Measurements from ENCODE around the gene GSTA4.
A peak's percentile ranks its signal among the peaks of the same experiment; 100 is the strongest.

Gene GSTA4, protein sequence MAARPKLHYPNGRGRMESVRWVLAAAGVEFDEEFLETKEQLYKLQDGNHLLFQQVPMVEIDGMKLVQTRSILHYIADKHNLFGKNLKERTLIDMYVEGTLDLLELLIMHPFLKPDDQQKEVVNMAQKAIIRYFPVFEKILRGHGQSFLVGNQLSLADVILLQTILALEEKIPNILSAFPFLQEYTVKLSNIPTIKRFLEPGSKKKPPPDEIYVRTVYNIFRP

DNA sequence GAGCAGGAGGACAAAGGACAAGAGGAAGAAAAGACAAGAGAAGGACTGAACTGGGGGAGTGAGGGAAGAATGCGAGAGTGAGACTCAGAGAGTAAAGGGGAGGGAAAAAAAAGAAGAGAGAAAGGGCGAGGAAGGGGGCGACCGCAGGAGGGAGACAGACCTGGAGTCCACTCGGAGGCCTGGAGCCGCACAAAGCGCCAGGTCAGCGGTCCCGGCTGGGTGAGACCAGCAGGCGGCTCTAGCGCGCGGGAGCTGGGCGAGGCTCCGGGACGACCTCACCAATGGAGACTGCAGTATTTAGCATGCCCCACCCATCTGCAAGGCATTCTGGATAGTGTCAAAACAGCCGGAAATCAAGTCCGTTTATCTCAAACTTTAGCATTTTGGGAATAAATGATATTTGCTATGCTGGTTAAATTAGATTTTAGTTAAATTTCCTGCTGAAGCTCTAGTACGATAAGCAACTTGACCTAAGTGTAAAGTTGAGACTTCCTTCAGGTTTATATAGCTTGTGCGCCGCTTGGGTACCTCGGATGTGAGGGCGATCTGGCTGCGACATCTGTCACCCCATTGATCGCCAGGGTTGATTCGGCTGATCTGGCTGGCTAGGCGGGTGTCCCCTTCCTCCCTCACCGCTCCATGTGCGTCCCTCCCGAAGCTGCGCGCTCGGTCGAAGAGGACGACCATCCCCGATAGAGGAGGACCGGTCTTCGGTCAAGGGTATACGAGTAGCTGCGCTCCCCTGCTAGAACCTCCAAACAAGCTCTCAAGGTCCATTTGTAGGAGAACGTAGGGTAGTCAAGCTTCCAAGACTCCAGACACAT lies at the start of gene GSTA4:
Gene GSTA4 (minus strand): TSS at position 196 of the 824 bp plus-strand sequence. CDS start 1,041 bp downstream, outside the sequence.
- DNase-seq: peak; percentile 97

DNA sequence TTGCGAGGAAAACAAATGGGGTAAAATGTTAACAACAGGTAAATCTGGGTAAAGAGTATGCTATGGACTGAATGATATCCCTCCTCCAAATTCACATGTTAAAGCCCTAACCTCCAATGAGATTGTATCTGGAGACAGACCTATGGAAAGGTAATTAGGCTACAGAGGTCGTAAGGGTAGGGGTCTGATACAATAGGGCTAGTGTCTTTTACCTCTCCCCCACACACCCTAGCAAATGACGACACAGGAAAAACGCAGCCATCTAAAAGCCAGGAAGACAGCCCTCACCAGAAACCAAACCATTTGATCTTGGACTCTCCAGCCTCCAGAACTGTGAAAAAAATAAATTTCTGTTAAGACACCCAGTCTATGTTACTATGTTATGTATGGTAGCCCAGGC lies 49.5 kb upstream of the GSTA4 start:
- no peak for DNase-seq

DNA sequence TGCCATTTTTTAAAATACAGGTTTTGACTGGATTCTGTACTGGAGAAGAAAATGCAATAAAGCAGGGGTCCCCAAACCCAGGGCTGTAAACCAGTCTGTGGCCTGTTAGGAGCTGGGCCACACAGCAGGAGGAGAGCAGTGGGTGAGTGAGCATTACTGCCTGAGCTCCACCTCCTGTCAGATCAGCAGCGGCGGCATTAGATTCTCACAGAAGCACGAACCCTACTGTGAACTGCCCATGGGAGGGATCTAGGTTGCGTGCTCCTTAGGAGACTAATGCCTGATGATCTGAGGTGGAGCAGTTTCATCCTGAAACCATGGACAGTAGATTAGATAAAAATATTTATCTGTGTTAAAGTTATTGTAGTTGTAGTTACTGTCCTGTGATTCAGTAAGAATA lies 49.0 kb upstream of the GSTA4 start:
- DNase-seq: no peak

DNA sequence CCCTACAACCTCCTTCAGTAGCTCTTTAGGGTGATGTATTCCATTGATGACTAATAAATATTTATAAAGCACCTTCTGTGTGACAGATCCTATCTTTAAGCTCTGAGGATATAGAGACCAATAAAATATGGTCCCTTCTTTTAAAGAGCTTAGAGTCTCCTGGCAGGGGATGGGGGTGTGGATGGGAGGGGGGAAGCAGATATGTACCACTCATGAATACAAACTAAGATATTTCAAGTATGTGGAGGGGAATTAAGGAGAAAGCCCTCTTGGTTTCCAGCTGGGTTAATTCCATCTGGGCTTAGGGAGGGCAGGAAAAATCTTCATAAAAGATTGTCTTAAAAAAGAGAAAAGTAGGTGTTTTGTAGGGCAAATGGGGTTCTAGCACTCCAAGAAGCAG lies 48.5 kb upstream of the GSTA4 start:
- DNase-seq: no peak

DNA sequence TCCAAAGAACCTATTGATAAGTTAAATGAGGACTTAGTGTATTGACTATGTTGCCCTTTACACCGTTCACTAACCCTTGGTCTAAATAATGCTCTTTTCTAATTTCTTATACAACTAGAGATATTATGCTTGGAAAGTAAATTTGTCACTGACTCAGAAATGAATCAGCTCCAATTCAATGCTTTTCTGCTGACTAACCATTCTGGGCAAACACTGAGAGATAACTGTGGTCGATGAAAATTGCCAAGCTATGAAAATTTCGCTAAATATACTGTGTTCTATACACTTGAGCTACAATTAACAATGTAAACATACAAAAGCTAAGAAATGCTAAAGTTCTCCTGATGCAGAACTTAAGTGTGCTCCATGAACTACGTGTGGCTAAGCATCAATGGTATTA lies 47.0 kb upstream of the GSTA4 start:
- no peak for DNase-seq

DNA sequence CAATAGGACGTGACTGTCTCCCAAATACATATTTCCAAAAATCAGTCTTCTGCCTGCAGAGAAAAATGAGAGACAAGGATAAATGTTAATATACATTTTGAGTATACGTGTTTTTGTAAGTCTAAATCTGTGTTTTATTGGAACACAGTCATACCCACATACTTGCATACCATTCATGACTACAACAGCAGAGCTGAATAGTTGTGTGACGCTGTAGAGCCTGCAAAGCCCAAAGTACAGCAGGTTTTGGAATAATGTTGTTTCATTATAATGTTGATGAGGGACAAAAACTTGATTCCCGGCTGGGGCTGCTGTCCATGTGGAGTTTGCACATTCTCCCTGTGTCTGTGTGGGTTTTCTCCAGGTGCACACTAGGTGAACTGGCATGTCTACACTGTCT lies 46.3 kb upstream of the GSTA4 start:
- no peak for DNase-seq

DNA sequence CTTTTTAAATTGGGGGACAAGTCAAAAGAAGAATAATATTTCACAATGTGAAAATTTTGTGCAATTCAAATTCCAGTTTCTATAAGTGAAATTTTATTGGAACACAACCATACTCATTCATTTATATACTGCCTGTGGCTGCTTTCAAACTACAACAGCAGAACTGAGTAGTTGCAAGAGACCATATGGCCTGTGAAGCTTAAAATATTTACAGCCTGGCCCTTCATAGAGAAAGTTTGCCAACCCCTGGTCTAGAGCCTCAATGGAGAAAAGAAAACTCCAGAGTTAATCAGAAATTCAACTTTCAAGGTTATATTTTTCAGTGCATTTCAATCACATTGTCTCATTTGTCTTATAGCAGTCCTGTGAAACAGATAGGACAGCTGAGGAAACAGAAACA lies 43.5 kb upstream of the GSTA4 start:
- no peak for DNase-seq

DNA sequence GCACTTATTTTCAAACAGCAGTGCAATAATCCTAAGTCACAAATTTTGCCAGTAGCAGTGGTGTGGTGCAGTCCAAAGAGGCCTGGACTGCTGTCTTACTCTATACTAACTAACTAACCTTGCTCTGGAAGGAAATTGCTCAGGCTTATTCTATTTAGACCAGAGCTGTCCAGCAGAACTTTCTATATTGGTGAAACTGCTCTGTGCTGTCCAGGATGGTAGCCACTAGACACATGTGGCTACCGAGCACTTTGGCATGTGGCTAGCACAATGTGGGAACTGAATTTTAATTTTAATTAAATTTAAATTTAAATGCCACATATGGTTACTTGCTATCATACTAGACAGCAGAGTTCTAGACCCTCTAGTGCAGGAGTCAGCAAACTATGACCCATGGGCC lies 43.1 kb upstream of the GSTA4 start:
- DNase-seq: no peak

DNA sequence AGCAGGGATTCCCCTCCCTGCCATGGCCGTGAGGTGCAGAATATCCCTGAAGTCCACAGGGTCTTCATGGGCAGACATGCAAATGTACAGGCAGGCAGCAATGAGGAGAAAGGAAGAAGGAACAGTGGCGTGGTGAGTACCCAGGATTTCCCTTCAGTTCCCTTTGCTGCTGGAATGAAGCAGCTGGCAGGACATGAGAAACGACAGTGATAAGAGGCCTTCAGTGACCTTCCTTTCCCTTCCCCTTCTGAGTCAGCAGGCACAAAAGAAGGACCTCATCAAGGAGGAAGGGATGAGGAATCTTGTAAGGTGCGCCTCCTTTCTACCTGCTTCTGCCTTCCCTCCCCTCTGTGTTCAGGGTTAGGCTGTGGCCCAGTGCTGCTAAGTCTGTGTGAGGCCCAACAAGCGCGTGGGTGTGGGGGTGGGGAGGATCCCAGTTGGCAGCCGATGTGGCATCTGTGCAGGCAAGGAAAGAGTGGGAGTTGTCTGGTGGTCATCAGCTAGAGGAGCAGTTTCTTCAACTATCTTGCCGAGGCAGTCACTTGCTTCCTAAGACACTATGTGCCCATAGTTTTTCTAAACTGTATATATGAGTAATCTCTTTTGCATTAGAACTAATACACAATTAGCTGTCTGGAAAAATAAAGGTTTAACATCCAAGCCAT lies 40.6 kb upstream of the GSTA4 start:
- no peak for DNase-seq

DNA sequence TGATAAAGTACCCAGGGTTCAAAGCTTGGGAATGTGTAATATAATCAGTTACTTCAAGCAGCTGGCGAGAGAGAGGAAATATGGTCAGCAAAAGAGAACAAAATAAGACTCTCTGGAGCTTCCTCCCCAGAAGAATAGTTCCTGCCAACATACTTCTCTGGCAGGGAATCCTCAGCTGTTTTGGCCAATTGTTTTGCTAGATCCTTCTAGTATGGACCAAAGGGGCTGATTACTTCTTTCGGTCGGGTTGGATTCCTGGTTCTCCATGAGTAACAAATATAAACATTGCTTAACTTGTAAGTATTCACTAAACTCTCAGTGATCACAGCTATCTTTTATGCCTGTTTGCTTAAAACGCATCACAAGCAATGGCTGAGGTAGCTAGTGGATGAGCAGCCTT lies 38.7 kb upstream of the GSTA4 start:
- no peak for DNase-seq

DNA sequence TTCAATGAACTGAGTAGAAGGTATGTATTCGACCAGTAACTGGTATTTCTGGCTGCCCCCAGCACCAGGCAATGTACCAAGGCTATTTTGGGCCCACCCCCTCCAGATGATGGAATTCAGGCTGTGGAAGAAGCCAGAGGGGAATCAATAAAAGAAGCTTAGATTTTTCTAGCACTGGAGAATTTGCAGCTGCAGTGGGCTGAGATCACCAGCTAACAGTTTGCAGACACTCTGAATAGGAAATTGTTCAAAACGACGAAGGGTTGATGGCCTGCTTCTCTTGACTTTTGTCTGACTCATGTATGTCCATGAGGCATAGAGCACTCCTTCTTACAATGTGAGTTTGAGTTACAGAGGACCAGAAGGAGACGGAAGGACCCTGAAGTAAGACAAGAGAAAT lies 37.8 kb upstream of the GSTA4 start:
- DNase-seq: no peak

DNA sequence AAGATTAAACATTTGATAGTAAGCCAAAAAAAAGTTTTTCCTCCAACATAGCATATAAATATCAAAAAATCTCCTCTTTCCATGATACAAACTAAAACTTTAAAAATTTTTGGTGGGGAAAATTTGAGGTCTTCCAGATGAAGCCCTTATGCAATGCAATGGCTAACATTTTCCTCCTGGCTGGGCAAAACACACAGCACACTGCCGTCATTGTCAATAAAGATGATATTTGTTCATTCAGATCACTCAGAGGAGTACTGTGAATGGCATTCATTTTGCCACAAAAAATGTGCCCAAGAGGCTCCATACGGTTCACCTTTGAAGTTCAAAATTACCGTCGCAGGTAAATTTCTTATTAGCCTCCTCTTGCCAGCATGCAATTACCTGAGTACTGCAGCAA lies 36.2 kb upstream of the GSTA4 start:
- DNase-seq: no peak

DNA sequence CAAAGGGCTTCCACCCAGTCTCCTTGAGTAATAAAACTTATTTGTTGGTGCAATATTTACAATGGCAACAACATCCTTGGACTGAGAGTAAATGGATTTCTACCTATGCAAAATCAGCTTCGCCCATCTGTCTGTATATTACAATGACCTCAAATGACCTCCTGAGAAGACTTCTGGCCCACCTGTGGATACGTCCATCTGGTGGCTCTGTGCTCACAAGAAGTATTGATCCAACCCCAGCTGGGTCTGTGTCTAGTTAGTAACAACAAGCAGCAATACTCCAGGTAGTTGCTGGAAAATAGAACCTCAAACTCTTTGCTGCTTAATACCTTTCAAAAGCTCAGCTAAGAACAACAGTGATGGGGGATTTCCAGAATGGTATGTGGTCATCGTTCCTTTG lies 34.7 kb upstream of the GSTA4 start:
- DNase-seq: no peak

DNA sequence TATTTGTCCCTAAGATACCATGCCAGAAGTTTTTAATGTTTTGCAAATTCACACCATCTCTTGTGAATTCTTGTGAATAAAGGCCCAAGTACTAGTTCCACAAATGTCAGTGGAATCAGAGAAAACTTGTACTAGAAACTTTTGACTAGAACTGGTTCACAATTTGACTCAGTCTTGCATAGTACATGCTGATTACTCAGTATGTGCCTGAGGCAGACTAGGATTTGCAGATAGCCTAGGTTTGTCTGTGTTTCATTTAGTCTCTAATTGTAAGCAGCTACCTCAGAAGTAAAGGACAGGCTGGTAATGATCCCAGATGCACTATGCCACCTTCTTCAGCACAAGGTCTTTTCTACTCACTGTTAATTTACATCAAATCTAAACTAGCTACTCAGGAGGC lies 34.2 kb upstream of the GSTA4 start:
- DNase-seq: no peak

DNA sequence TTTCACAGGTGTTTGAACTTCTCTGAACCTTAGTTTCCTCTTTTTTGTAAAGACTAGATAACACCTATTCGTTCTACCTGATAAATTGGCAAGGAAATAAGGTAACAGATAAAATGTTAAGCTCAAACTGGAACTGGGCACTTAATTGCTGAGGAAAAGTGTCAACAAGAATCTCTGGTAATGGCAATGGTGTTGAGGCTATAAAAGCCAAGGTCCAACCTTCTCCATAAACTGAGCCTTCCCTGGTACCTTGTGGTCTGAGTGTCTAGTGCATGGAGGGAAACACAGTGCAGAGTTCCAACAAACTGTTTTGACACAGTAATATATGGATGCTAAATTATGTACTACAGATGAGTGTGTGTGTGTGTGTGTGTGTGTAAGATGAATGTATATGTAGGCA lies 33.4 kb upstream of the GSTA4 start:
- DNase-seq: no peak

DNA sequence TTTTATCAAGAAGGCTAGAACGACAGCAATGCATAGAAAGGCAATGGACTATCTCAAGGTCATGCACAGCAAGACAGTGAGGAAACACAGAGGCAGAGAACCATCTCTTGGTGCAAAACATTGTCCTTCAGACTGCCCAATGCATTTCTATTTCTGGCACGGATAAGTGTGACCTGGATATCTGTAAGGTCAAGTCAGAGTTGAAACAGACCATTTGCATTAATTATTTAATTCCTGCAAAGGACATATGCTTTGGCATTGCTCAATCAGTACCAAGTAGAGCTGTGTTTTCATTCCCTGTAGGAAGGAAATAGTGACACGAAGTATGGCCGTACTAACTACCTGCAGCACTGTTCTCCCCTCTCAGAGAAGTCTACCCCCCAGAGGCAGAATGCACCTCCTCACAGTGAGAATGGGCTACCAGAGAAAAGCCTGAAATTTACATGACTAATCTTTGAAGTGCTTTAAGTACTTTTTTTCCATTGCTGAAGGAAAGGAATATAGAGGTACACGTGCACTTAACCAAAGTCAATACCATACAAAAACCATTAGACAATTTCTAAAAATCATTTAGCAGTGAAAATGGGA lies 32.1 kb upstream of the GSTA4 start:
- DNase-seq: no peak

DNA sequence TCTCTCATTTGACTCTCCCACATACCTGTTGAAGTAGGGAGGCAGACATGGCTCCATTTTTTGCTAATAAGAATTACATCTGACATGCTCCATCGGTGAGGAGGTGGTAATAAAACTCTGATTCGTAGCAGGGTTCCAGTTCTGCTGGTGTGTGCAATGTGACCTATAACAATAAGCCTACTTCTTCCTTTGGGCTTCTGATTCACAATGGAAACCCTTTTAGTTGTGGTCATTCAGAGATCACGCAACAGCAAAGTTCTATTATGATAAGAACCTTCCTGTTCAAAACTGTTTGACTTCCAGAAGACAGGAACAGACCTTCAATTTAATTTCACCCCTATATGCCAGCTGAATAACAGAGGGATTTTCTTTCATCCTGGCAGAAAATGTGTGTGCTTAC lies 31.4 kb upstream of the GSTA4 start:
- no peak for DNase-seq

DNA sequence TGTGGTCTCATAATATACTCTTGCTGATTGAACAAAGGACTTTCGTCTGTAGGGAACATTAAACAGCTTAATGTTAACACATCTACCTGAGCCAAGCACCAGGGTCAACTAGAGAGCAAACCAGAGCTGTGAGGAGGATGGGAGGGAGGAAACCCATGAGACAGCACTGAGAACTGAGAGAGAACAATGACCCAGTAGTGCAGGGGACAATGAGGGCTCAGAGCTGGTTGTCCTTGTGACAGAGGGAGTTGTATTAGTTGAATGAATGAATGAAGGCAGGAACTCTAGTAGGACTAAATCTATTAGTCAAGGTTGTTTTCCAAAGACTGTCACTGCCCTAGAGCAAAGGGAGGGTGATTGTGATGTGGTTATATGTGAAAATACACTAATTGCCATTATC lies 28.2 kb upstream of the GSTA4 start:
- no peak for DNase-seq

DNA sequence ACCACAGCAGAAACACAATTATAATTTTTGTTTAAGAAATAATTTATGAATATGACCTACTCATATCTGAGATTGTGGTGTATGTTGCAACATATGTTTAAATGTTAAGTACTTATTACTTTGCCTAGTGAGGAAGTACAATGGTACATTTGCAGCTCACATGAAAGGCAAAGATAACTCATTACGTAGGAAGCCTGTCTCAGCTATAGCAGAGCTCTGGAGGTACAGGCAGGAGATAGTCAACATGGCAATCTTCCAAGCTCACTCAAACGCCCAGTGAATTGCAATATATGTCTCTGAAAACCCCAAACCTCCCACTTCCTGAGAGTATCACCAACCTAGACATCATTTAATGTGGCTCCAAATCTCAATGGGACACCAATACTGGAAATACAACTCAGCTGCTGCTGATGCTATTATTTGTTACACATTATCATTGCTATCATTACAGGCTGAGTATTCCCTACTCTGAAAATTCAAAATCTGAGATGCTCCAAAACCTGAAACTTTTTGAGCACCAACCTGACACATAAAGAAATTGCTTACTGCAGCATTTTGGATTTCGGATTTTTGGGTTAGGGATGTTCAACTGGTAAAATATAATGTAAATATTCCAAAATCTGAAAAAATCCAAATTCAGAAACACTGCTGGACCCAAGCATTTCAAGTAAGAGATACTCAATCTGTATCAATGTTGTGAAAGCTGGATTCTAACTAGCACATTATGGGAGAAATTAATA lies 25.1 kb upstream of the GSTA4 start:
- DNase-seq: peak; percentile 88

DNA sequence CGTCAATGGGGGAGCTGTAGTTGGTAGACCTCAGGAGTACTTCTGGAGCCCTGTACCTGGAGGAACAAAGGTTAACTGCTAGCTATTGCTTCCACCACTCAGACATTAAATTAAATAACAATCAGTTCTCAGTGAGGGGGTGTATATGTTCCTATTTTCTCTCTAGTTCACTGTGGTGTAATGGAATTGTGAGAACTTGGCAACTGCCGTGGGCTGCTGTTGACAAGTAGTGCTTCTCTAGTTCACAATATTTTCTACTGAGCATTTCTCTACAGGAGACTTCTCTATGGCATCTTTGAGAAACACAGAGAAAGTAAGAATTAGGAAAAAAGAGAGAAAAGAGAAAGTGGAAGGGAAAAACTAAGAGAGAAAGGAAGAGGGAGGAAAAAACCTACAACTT lies 23.4 kb upstream of the GSTA4 start:
- no peak for DNase-seq

DNA sequence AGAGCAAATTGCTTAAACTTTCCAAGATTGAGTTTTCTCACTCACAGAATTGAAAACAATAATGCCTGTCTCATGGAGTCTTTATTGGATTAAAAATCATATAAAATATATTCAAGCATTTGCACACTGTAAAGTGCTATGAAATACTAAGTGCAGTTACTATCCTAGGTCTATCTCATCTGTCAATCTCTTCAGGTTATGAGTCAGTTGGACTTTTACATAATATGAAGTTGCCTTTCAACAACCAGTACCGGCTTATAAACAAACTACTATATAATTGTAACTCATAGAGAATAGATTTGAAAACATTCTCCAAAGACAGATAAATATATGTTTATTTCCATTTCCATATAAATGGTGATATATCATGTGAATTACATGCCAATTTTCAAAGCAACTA lies 20.4 kb upstream of the GSTA4 start:
- DNase-seq: no peak

DNA sequence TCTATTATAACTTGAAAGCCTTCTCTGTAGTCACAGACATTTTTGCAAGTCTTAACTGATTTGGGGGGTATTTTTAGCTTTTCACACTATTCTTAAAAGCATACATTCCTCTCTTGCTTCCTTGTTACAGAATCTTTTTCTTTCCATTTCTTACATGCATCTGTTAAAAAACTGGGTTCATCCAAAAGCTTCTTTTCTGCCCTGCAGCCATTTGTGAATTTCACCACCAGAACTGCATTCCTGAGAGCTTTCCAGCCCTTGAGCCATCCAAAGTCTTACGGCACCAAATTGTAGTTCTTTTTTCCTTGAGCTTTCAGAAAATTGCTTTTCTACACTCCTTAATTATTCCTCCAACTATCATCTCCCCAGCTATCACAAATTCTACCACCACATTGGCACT lies 19.7 kb upstream of the GSTA4 start:
- DNase-seq: no peak

DNA sequence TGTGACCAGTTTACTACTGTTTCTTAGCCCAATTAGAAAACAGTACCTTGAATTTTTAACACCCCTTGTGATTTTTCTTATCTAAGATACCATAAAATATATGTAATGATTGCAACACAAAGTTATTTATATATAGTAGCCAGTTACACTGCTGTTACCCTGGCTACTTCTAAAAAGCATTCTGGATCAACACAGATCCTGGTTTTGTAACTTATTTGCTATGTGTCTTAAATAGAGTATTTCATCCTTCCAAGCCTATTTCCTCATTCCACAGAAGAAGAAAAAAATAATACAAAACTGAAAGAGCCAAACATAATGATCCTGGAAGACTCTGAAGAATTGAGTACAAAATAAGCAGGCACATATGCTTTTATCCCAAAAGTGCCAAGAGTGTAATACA lies 19.0 kb upstream of the GSTA4 start:
- no peak for DNase-seq
